MCF 10A (cell line): ENCODE results near the gene IVD. TPM values are rescaled to one million over a fixed set of nuclear protein-coding genes. Genes with fewer than 3 reads are reported as not detected.

Source experiments
- BruUV-seq: library from RNA; stranded (reverse); fragments of 400-500 nt; replicated peaks from 2 replicates; lab custom pipeline; 2021; lab: Mats Ljungman, UMichigan
- CTCF ChIA-PET: fragments of 300-600 bp; sonication (Branson Sonifier 250); formaldehyde crosslinking; extraction: SDS; loops from one replicate; lab custom pipeline; 2021; ENCODE audit warnings: antibody characterized with exemption, inconsistent platforms; lab: Yijun Ruan, JAX
- POLR2A ChIA-PET: fragments of 300-600, 350-650 bp; sonication (Branson Sonifier 250); formaldehyde crosslinking; extraction: SDS; loops from one replicate; lab custom pipeline; 2020; ENCODE audit warnings: antibody characterized with exemption, inconsistent platforms; lab: Yijun Ruan, JAX
- DNase-seq: peaks from one replicate; pipeline ENCODE4 v3.0.0-alpha.2; 2018; ENCODE audit not compliant: unreplicated experiment
- H3K27ac Mint-ChIP-seq: one replicate; pipeline ENCODE4 v1.8.0; 2022; ENCODE audit warnings: mild to moderate bottlenecking, low read depth, mixed read lengths; ENCODE audit not compliant: unreplicated experiment
- H3K27me3 Mint-ChIP-seq: one replicate; pipeline ENCODE4 v1.8.0; 2022; ENCODE audit warnings: mixed read lengths; ENCODE audit not compliant: insufficient read depth, unreplicated experiment
- H3K36me3 Mint-ChIP-seq: one replicate; pipeline ENCODE4 v1.8.0; 2022; ENCODE audit warnings: mild to moderate bottlenecking, moderate library complexity, mixed read lengths; ENCODE audit not compliant: insufficient read depth, unreplicated experiment
- H3K4me1 Mint-ChIP-seq: one replicate; pipeline ENCODE4 v1.8.0; 2022; ENCODE audit warnings: mixed read lengths; ENCODE audit not compliant: insufficient read depth, unreplicated experiment
- H3K4me3 Mint-ChIP-seq: one replicate; pipeline ENCODE4 v1.8.0; 2022; ENCODE audit warnings: mild to moderate bottlenecking, moderate library complexity, mixed read lengths; ENCODE audit not compliant: unreplicated experiment
- H3K9me3 Mint-ChIP-seq: one replicate; pipeline ENCODE4 v1.8.0; 2022; ENCODE audit warnings: mixed read lengths; ENCODE audit not compliant: unreplicated experiment
- intact Hi-C: fragments of 100-400 bp; cut with micrococcal nuclease; formaldehyde crosslinking; loops from 2 replicates; pipeline ENCODE4 v1.14.1; 2022
- total RNA-seq: library from RNA; stranded (reverse); gene quantifications from 2 replicates; pipeline ENCODE4 v1.2.3, GENCODE V29; 2022
- TF ChIP-seq, protein P1 (sequence below): fragments of 200-600 bp; IDR thresholded peaks from one replicate; pipeline ENCODE4 v1.8.0; 2022; ENCODE audit warnings: antibody characterized with exemption, mild to moderate bottlenecking; ENCODE audit not compliant: unreplicated experiment

IVD gene
- total RNA-seq, 1 experiment from 2014 or later: 61.6 TPM

DNA sequence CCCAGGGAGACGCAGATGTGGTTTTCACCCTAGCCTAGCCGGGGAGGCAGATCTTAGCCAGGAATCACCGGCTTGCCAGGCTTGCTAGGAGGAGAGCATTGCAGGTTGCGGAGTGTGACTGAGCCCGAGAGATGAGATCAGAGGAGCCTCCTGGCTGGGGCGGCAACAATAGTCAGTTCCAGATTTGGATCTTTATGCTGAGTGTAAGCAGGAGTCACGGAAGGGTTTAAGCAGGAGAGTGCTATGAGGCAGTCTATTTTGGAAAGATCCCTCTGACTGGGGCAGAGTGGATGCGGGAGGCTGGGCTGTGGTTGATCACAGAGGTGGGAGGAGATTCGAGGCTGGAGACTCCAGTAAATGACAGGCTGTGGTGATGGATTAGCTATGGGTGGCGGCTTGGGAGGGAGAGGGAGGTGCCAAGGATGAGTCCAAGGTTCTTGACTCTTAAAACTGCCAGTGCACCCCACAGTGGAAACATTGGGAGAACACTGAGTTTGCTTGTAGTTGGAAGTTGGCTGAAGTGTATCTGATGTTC, 24.7 kb downstream of the IVD start:
- Mint-ChIP-seq H3K36me3 (no peaks in the 10 kb centered on the region), H3K27ac (no peak overlapping the region), H3K27me3 (peaks cover 8% of the 10 kb centered on the region), H3K9me3 (no peaks in the 10 kb centered on the region), H3K4me1 (peaks cover 6% of the 10 kb centered on the region), H3K4me3 (no peak overlapping the region)
- CTCF ChIA-PET: interaction anchor here (0.6 to 1.8 kb wide), 7 partner anchors 8 to 336 kb away, joined by 3 to 8 read pairs (median 4); no protein-coding TSS in a partner anchor
- no TSS peak for BruUV-seq
- TF ChIP-seq, protein P1, sequence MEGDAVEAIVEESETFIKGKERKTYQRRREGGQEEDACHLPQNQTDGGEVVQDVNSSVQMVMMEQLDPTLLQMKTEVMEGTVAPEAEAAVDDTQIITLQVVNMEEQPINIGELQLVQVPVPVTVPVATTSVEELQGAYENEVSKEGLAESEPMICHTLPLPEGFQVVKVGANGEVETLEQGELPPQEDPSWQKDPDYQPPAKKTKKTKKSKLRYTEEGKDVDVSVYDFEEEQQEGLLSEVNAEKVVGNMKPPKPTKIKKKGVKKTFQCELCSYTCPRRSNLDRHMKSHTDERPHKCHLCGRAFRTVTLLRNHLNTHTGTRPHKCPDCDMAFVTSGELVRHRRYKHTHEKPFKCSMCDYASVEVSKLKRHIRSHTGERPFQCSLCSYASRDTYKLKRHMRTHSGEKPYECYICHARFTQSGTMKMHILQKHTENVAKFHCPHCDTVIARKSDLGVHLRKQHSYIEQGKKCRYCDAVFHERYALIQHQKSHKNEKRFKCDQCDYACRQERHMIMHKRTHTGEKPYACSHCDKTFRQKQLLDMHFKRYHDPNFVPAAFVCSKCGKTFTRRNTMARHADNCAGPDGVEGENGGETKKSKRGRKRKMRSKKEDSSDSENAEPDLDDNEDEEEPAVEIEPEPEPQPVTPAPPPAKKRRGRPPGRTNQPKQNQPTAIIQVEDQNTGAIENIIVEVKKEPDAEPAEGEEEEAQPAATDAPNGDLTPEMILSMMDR: no peak
- peak; percentile 49 for DNase-seq
- intact Hi-C loops: no loop called here
- POLR2A ChIA-PET: interaction anchor here (0.6 kb wide), 1 partner anchor 88 kb away, joined by 4 read pairs; no protein-coding TSS in a partner anchor

DNA sequence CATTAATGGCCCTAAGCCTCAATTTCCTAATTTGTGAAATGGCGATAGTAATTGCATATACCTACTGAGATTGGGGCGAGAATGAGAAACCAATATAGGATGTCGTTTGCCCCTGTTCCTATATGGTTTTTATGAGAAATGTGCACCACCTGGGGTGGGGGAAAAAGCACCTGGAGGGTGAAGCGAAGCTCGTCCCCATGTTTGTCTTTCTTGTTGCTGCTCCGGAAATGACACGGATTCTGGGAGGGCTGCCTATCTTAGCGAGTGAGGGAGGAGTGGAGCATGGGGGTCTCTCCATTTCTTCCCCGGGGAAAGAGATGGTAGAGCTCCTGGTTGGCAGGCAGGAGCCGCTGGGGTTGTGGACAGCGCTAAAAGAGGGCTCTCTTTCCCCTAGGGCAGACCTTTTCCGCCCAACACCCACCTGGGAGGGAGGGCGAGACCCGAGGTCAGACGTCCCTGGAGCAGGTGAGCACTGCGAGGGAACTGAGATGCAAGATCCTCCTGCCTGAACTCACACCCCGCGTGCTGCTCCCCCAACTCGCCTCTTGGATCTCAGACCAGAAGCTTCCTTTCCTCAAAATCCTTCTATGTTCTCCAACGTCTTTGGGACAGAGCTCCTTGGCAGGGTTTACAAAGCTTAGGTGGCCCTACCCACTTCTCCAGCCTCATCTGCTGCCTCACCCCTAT, 29.6 kb downstream of the IVD start:
- Mint-ChIP-seq H3K27me3 (peaks cover 22% of the 10 kb centered on the region), H3K9me3 (no peaks in the 10 kb centered on the region), H3K4me3 (no peak overlapping the region), H3K27ac (no peak overlapping the region), H3K36me3 (no peaks in the 10 kb centered on the region), H3K4me1 (peaks cover 19% of the 10 kb centered on the region)
- no peak for DNase-seq
- BruUV-seq: no TSS peak
- CTCF ChIA-PET: interaction anchor here (0.7 to 1.0 kb wide), 2 partner anchors 13 to 95 kb away, joined by 3 read pairs; partner anchors contain the start of gene CCDC9B
- TF ChIP-seq, protein P1: no peak
- POLR2A ChIA-PET: interaction anchor here (0.6 to 0.9 kb wide), 2 partner anchors 30 to 387 kb away, joined by 3 read pairs; no protein-coding TSS in a partner anchor
- intact Hi-C loops: no loop called here

DNA sequence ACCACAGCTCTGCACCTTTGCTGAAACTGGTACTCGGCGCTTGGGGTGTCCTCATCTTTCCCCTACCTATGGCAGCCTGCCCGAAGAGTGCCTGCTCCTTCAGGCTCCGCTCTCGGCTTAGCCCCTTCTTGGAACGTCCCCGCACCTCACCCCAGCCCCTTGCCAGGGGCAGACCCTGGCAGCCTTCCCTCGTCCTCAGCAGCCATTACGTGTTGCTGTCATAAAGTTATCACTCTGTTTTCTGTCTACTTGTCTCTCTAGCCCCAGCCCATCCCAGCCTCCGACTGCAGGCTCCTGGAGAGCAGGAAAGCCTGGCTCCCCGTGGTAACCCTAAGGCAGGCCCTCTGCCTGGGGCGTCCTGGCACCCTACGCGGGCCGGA, 30.1 kb downstream of the IVD start:
- TF ChIP-seq, protein P1: no peak
- peaks cover 22% of the 10 kb centered on the region for H3K27me3 Mint-ChIP-seq
- no peaks in the 10 kb centered on the region for H3K36me3 Mint-ChIP-seq
- intact Hi-C loops: no loop called here
- ChIA-PET CTCF (interaction anchor here (0.6 to 1.0 kb wide), 4 partner anchors 11 to 130 kb away, joined by 3 read pairs; partner anchors contain the start of gene CCDC9B), POLR2A (interaction anchor here (0.6 to 0.9 kb wide), 2 partner anchors 31 to 419 kb away, joined by 3 read pairs; no protein-coding TSS in a partner anchor)
- no TSS peak for BruUV-seq
- no peaks in the 10 kb centered on the region for H3K9me3 Mint-ChIP-seq
- no peak overlapping the region for H3K27ac Mint-ChIP-seq
- H3K4me1 Mint-ChIP-seq: peaks cover 16% of the 10 kb centered on the region
- peak overlapping the region; percentile 58 for H3K4me3 Mint-ChIP-seq
- DNase-seq: no peak
